OCI-LY7 (cell line): ENCODE measurements around the gene UBE2J1.

Source experiments
- CTCF ChIP-seq: fragments of 200-600 bp; sonication (generic); conservative IDR thresholded peaks from 2 replicates; pipeline ENCODE4 v1.5.1; 2014; ENCODE audit warnings: mild to moderate bottlenecking, antibody characterized with exemption, low read length, moderate library complexity, mixed read lengths
- EZH2phosphoT487 ChIP-seq: fragments of 200-600 bp; sonication (generic); IDR thresholded peaks from 2 replicates; pipeline ENCODE4 v1.6.1; 2018; ENCODE audit warnings: low read depth, borderline replicate concordance, mild to moderate bottlenecking, mixed run types, antibody characterized with exemption, low read length, moderate library complexity, mixed read lengths

GRCh38 chr6:89387516-89388201, 35.1 kb upstream of the UBE2J1 start:
- TF ChIP-seq CTCF (no peak), EZH2phosphoT487 (no peak)
